ENCODE data around the gene PLAU. TPM values are rescaled to one million over a fixed set of nuclear protein-coding genes. Genes with fewer than 3 reads are reported as not detected.
A peak's percentile ranks its signal among the peaks of the same experiment; 100 is the strongest.

PLAU gene
- total RNA-seq, 1 experiment from 2014 or later = 8.3 TPM

- Histone ChIP-seq H3K9me3 (ENCODE audit: low read depth, low read length, poor library complexity, severe bottlenecking) (no peaks in the 10 kb centered on the region), H3K27ac (ENCODE audit: low read depth, low read length, poor library complexity, severe bottlenecking) (peak overlapping the region; percentile 62), H3K4me1 (ENCODE audit: insufficient read depth, low read length, poor library complexity, severe bottlenecking) (peaks cover 35% of the 10 kb centered on the region), H3K4me3 (ENCODE audit: low read depth, low read length, poor library complexity, severe bottlenecking) (no peak overlapping the region), H3K36me3 (ENCODE audit: insufficient read depth, low read length, poor library complexity, severe bottlenecking) (no peaks in the 10 kb centered on the region), H3K27me3 (replicated peaks; ENCODE audit: insufficient read depth, low read depth, low read length, poor library complexity) (no peaks in the 10 kb centered on the region)
- BruUV-seq (replicated peaks) = no TSS peak
- intact Hi-C loops (cut with micrococcal nuclease; ENCODE audit: unreplicated experiment) = no loop called here
- ChIA-PET POLR2A (ENCODE audit: low non-redundant PET) (no interaction called here), CTCF (interaction anchor here (0.6 to 1.3 kb wide), 3 partner anchors 19 to 218 kb away, joined by 3 to 6 read pairs (median 5); no protein-coding TSS in a partner anchor)
- peak; percentile 90 for DNase-seq (ENCODE audit: low spot score)
- no peak for TF ChIP-seq CTCF (conservative IDR thresholded peaks at IDR 0.05; ENCODE audit: low read depth, low read length)
- TF ChIP-seq EZH2 (IDR thresholded peaks at IDR 0.05; ENCODE audit: borderline replicate concordance, low read depth, low read length, poor library complexity, severe bottlenecking) = no peak
Observed at GRCh38 chr10:73906524-73907447, 4.1 kb upstream of the PLAU start.

GRCh38 chr10:73907841-73908517, 3.0 kb upstream of the PLAU start:
- BruUV-seq (replicated peaks) = no TSS peak

More at GRCh38 chr10:73907841-73908517, 3.0 kb upstream of the PLAU start:
- Histone ChIP-seq H3K36me3 (ENCODE audit: insufficient read depth, low read length, poor library complexity, severe bottlenecking) (no peaks in the 10 kb centered on the region), H3K27ac (ENCODE audit: low read depth, low read length, poor library complexity, severe bottlenecking) (peak overlapping the region; percentile 18), H3K4me1 (ENCODE audit: insufficient read depth, low read length, poor library complexity, severe bottlenecking) (peaks cover 35% of the 10 kb centered on the region), H3K27me3 (replicated peaks; ENCODE audit: insufficient read depth, low read depth, low read length, poor library complexity) (no peaks in the 10 kb centered on the region), H3K9me3 (ENCODE audit: low read depth, low read length, poor library complexity, severe bottlenecking) (no peaks in the 10 kb centered on the region), H3K4me3 (ENCODE audit: low read depth, low read length, poor library complexity, severe bottlenecking) (no peak overlapping the region)
- peak; percentile 65 for DNase-seq (ENCODE audit: low spot score)
- ChIA-PET POLR2A (ENCODE audit: low non-redundant PET) (no interaction called here), CTCF (interaction anchor here (1.3 kb wide), 1 partner anchor 217 kb away, joined by 5 read pairs; no protein-coding TSS in a partner anchor)
- TF ChIP-seq CTCF (conservative IDR thresholded peaks at IDR 0.05; ENCODE audit: low read depth, low read length) = no peak
- no peak for TF ChIP-seq EZH2 (IDR thresholded peaks at IDR 0.05; ENCODE audit: borderline replicate concordance, low read depth, low read length, poor library complexity, severe bottlenecking)
- intact Hi-C loops (cut with micrococcal nuclease; ENCODE audit: unreplicated experiment) = no loop called here

Measured in A673 (cell line).